GM12801 (cell line): ENCODE results near the gene KIAA1755.

Experiments used
- CTCF ChIP-seq: IDR thresholded peaks from one replicate; pipeline ENCODE4 v1.5.1; 2011; ENCODE audit warnings: control low read depth; ENCODE audit not compliant: insufficient read length; ENCODE audit errors: extremely low read depth

The KIAA1755 gene

DNA sequence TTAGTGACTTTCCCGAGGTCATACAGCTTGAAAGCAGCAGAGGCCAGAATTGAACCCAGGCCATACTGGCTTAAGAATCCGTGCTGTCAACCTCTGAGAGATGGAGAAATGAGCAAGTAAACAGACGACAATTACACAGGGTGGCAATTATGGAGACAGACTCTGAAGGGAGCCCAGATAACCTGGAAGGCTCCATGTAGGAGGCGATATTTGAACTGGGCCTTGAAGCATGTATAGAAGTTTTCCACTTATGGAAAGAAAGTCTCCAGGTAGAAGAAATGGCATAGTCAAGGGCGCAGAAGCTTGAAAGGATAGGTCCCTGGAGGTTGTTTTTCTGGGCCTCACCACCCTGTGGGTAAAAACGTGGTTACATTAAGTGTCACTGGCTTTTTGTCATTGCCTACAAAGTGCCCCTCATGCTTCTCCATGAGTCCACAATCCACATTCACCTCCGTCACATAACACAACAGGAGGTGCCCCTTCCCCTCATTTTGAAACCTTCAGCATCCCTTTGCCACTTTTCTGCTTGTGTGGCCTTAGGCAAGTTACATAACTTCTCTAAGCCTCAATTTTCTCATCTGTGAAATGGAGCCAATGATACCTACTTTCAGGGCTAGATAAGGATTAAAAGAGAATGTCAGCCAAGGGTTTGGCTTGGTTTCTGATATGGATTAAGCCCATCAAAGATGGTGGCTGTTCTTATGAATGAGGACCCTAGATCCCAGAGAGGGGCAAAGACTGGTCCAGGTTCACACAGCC, 37.6 kb upstream of the KIAA1755 start:
- TF ChIP-seq CTCF, result no peak

- no peak for TF ChIP-seq CTCF
Observed at GRCh38 chr20:38296433-38296832, 35.9 kb upstream of the KIAA1755 start.

- no peak for TF ChIP-seq CTCF
Observed at GRCh38 chr20:38295811-38296210, 35.3 kb upstream of the KIAA1755 start.

GRCh38 chr20:38294076-38294591, 33.6 kb upstream of the KIAA1755 start:
- TF ChIP-seq CTCF, result no peak

GRCh38 chr20:38293491-38294065, 33.0 kb upstream of the KIAA1755 start:
- TF ChIP-seq CTCF, result no peak

DNA sequence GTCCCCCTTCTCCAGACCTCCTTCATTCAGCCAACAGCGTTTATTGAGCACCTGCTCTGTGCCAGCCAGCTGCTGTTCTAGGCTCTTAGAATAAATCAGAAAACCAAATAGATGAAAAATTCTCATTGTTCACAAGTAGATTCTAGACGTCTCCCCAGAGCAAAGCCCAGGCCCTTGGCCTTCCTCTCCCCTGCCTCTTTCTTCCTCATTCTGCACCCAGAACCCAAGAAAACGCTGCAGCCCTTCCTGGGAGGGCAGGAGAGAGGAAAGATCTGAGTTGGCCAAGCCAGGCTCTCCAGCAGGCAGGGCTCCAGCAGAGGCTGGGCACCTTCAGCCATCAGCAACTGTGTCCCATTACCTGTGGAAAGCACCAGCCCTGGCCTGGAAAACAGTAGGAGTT, 31.4 kb upstream of the KIAA1755 start:
- TF ChIP-seq CTCF, result no peak

GRCh38 chr20:38290829-38291814, 30.6 kb upstream of the KIAA1755 start:
- TF ChIP-seq CTCF, result no peak
